HG03103 (cell line): ENCODE data around the gene GRIN2C.

ENCODE experiments used
- ATAC-seq: cut with Tn5 transposase; IDR thresholded peaks from one replicate; pipeline ENCODE4 v1.9.1; 2021; ENCODE audit warnings: low read depth; ENCODE audit not compliant: unreplicated experiment

The GRIN2C gene

DNA sequence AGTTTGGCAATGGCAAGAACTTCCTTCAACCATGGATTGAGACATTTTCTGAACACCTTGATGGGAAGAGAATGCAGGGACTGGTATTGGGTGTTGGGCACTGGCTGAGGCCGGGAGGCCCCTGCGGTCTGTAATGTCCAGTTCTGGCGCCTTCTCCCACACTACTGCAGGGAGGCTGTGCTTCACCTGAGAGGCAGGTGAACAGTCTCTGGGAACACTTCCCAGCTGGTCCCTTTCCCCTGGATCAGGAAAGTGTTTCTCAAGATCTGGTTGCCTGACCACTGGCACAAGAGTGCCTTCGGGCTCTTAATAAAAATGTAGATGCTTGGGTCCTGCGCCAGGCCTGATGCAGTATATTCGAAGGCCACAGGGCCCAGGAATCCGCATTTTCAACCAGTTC, 55.0 kb downstream of the GRIN2C start:
- no peak for ATAC-seq

- no peak for ATAC-seq
Measured at GRCh38 chr17:74803971-74804370, 55.7 kb downstream of the GRIN2C start.

DNA sequence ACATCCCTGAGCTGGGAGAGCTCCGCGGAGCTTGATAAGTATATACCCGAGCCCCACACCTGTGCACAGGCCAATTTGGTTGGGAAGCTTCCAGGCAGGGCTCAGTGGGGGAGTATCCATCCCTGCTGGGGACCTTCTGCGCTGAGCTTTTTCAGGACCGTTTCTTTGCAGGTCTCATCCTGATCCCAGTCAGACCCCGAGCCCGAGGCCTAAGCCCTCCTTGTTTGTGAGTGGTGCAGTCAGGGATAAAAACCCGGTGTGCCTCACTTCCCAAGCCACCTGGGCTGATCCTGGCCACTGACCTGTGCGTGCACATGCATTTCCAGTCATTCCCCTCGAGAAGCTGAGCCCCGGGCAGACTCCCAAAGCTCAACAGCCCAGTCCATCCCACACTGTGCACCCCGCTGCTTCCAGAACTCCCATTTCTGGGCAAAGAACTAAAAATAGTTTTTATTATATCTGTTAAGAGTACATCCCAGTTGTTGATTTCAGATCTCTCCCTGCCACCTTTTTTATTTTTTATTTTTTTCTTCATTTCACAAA, 56.2 kb downstream of the GRIN2C start:
- ATAC-seq = no peak

DNA sequence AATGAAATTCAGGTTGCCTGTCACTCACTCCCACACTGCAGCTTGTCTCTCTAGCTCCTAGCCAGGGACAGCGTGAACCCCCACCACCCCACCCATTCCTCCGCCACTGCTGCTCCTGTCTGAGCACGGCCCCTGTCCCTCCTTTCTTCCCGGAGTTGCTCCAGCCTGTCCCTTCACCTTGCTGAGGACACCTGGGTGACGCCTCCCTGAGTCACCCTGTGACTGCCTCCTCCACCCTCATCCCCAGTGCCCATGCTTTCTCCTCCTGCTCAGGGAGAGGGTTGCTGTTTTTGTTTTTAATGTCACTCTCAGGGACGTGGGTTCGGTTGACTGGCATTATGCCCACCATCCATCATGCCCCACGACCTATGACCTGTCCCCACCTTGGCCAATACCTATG, 57.8 kb downstream of the GRIN2C start:
- no peak for ATAC-seq

- no peak for ATAC-seq
Measured at GRCh38 chr17:74800531-74800930, 59.2 kb downstream of the GRIN2C start.

- ATAC-seq = no peak
Measured at GRCh38 chr17:74799097-74799496, 60.6 kb downstream of the GRIN2C start.

DNA sequence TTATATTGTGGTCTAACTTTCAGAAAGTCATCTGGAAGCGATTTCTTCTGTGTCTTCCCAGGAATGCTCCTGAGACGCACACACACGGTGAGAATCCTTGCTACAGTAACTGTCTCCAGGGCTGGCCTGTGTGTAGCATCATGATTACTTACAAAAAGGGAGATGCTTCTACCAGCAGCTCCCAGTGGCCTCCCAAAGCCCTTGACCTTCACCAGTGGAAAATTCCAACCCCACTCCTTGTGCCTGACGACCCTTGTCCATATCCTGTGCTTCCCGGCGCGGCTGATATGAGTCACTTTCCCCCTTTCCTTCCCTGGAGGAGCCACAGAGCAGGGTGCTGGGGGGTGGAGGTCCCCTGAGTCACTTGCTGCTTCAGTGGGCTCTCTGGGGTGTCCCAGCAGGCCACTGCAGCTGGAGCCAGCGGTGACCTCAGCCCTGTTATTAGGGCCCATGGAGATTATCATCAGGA, 61.4 kb downstream of the GRIN2C start:
- ATAC-seq = no peak

DNA sequence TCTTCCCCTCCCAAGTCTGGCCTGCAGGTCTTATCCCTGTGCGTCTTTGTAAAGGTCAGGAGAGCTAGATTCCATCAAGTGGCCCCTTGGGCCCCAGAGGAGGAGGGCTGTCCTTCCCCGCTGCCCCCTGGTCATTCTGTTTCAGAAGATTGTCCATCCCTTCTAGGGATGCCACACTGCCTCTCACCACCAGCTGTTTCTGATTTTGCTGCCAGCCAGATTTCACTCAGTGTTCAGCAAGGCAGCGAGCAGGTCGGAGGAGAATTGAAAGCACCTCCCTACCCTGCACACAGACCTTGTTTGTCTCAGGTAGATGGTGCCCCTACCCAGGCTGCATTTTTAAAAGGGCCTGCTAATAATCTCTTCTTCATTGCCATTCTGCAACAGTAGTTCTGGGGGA, 61.9 kb downstream of the GRIN2C start:
- ATAC-seq = no peak

DNA sequence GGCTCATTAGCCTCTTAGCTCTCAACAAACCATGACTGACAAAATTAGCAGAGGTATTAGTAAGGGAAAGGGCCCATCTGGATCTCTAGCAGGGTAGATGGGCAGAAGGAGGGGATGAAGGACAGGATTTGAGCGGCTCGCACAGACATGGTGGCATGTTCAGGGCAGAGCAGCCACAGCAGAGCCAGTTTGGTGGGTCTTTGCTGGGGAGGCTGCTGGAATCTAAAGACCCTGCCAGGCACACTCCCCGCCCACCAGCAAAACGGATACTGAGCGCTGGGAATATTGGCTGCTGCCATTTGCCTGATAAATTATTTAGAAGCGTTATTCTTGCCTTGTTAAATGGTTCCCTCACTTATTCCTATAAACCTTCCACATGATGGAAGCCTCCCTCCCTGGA, 62.8 kb downstream of the GRIN2C start:
- no peak for ATAC-seq

- ATAC-seq = no peak
Measured at GRCh38 chr17:74796211-74796610, 63.5 kb downstream of the GRIN2C start.

GRCh38 chr17:74795327-74796020, 64.2 kb downstream of the GRIN2C start:
- no peak for ATAC-seq

GRCh38 chr17:74792586-74793105, 67.0 kb downstream of the GRIN2C start:
- no peak for ATAC-seq
